HCT116 (cell line): Measurements from ENCODE around the gene ITSN1. TPM values are rescaled to one million over a fixed set of nuclear protein-coding genes. Genes with fewer than 3 reads are reported as not detected.
A peak's percentile ranks its signal among the peaks of the same experiment; 100 is the strongest.

Experiments used
- ATAC-seq: fragments of 200-7000 bp; cut with Tn5 transposase; 2 replicates; pipeline ENCODE4 v1.9.1; 2020; ENCODE audit warnings: mild to moderate bottlenecking, moderate library complexity
- BruUV-seq: library from RNA; stranded (reverse); fragments of 400-500 nt; replicated peaks from 2 replicates; lab custom pipeline; 2021; lab: Mats Ljungman, UMichigan
- CTCF ChIA-PET: fragments of 300-600 bp; sonication (Branson Sonifier 250); formaldehyde crosslinking; loops from one replicate; lab custom pipeline; 2021; ENCODE audit warnings: antibody characterized with exemption; lab: Charles Lee
- POLR2A ChIA-PET: fragments of 300-600, 350-600 bp; sonication (Branson Sonifier 250); formaldehyde crosslinking; loops from one replicate; lab custom pipeline; 2021; ENCODE audit warnings: antibody characterized with exemption; lab: Charles Lee
- RAD21 ChIA-PET, 2 experiments: fragments of 300-600 bp; sonication (Branson Sonifier 250); formaldehyde crosslinking; loops; one replicate each; lab custom pipeline; 2023; ENCODE audit warnings: low total read pairs in 2 of 2; ENCODE audit not compliant: uncharacterized antibody in 2 of 2, unreplicated experiment in 2 of 2, low non-redundant PET in 1 of 2; lab: Charles Lee
- DNase-seq: peaks from one replicate; pipeline ENCODE4 v3.0.0-alpha.2; 2010; ENCODE audit warnings: low read depth, low spot score
- H2AFZ ChIP-seq: fragments of 200-600 bp; shearing (Covaris generic), sonication (generic); 2 replicates; pipeline ENCODE4 v1.6.1; 2017; ENCODE audit warnings: low read depth, mixed run types, mixed read lengths, antibody characterized with exemption, low read length; ENCODE audit not compliant: poor library complexity, severe bottlenecking
- H3K27ac ChIP-seq: 2 replicates; pipeline ENCODE4 v1.5.1; 2012; ENCODE audit warnings: low read depth, low read length
- H3K27me3 ChIP-seq: fragments of 200-600 bp; sonication (generic); 2 replicates; pipeline ENCODE4 v1.6.1; 2016; ENCODE audit warnings: mixed run types, low read length, mixed read lengths; ENCODE audit not compliant: insufficient read depth
- H3K36me3 ChIP-seq, 2 experiments: fragments of 200-500 bp in 1 of 2; fragments of 200-600 bp in 1 of 2; sonication (Bioruptor generic) in 1 of 2; sonication (generic) in 1 of 2; 2 replicates each; pipeline versions ENCODE4 v1.5.1 to v1.6.1; 2014 to 2016; ENCODE audit warnings: low read length in 2 of 2, inconsistent platforms in 1 of 2, mixed read lengths in 1 of 2, mixed run types in 1 of 2; ENCODE audit not compliant: insufficient read depth in 2 of 2, control insufficient read depth in 1 of 2
- H3K4me1 ChIP-seq, 2 experiments: fragments of 200-600 bp in 1 of 2; sonication (generic) in 1 of 2; 2 replicates each; pipeline versions ENCODE4 v1.5.1 to v1.6.1; 2012 to 2017; ENCODE audit warnings: low read length in 2 of 2, inconsistent platforms in 1 of 2, mild to moderate bottlenecking in 1 of 2, mixed read lengths in 1 of 2, mixed run types in 1 of 2, moderate library complexity in 1 of 2; ENCODE audit not compliant: insufficient read depth in 2 of 2, control insufficient read depth in 1 of 2
- H3K4me2 ChIP-seq: fragments of 200-600 bp; sonication (generic); 2 replicates; pipeline ENCODE4 v1.6.1; 2017; ENCODE audit warnings: mixed run types, low read length, mixed read lengths
- H3K4me3 ChIP-seq, 2 experiments: fragments of 200-600 bp in 1 of 2; sonication (generic) in 1 of 2; replicated peaks in 1 of 2; 2 replicates each; pipeline ENCODE4 v1.5.1; 2011 to 2016; ENCODE audit warnings: low read length in 2 of 2, control low read depth in 1 of 2, low read depth in 1 of 2, mild to moderate bottlenecking in 1 of 2, mixed read lengths in 1 of 2, mixed run types in 1 of 2
- H3K79me2 ChIP-seq: fragments of 200-600 bp; sonication (generic); 2 replicates; pipeline ENCODE4 v1.6.1; 2017; ENCODE audit warnings: mild to moderate bottlenecking, mixed run types, low read length, moderate library complexity, mixed read lengths; ENCODE audit not compliant: insufficient read depth
- H3K9ac ChIP-seq: fragments of 200-600 bp; sonication (generic); 2 replicates; pipeline ENCODE4 v1.6.1; 2016; ENCODE audit warnings: low read length, mixed read lengths
- H3K9me2 ChIP-seq: fragments of 200-600 bp; sonication (generic), shearing (Covaris generic); 2 replicates; pipeline ENCODE4 v1.6.1; 2017; ENCODE audit warnings: mixed run types, mild to moderate bottlenecking, moderate library complexity; ENCODE audit not compliant: insufficient read depth
- H3K9me3 ChIP-seq, 2 experiments: fragments of 200-500 bp in 1 of 2; fragments of 200-600 bp in 1 of 2; sonication (Bioruptor generic) in 1 of 2; sonication (generic) in 1 of 2; 2 replicates each; pipeline ENCODE4 v1.6.1; 2014 to 2017; ENCODE audit warnings: low read length in 2 of 2, mixed read lengths in 2 of 2, inconsistent platforms in 1 of 2, low read depth in 1 of 2, mild to moderate bottlenecking in 1 of 2, mixed run types in 1 of 2, moderate library complexity in 1 of 2; ENCODE audit not compliant: control insufficient read depth in 1 of 2, insufficient read depth in 1 of 2
- H4K20me1 ChIP-seq: fragments of 200-600 bp; sonication (generic), shearing (Covaris generic); 2 replicates; pipeline ENCODE4 v1.6.1; 2017; ENCODE audit warnings: mixed run types, mild to moderate bottlenecking, moderate library complexity; ENCODE audit not compliant: insufficient read depth
- ATF3 ChIP-seq: IDR thresholded peaks from 2 replicates; pipeline ENCODE4 v1.6.1; 2012
- CEBPB ChIP-seq: IDR thresholded peaks from 2 replicates; pipeline ENCODE4 v1.6.1; 2012; ENCODE audit warnings: low read depth
- CTCF ChIP-seq, 3 experiments: fragments of 200-600 bp in 1 of 3; sonication (generic) in 1 of 3; IDR thresholded peaks in 2 of 3; conservative IDR thresholded peaks in 1 of 3; 2 replicates each; pipeline ENCODE4 v1.5.1; 2012 to 2017; ENCODE audit warnings: low read depth in 2 of 3, low read length in 2 of 3, antibody characterized with exemption in 1 of 3, borderline replicate concordance in 1 of 3, control low read depth in 1 of 3, mild to moderate bottlenecking in 1 of 3, mixed read lengths in 1 of 3, mixed run types in 1 of 3, moderate library complexity in 1 of 3; ENCODE audit not compliant: insufficient read depth in 1 of 3
- EZH2 ChIP-seq: fragments of 200-600 bp; sonication (generic); IDR thresholded peaks from 2 replicates; pipeline ENCODE4 v1.6.1; 2017; ENCODE audit warnings: antibody characterized with exemption, mixed run types
- FOSL1 ChIP-seq: IDR thresholded peaks from 2 replicates; pipeline ENCODE4 v1.6.1; 2012; ENCODE audit warnings: low read depth
- POLR2A ChIP-seq: IDR thresholded peaks from 2 replicates; pipeline ENCODE4 v1.7.0; 2011; ENCODE audit warnings: borderline replicate concordance; ENCODE audit not compliant: insufficient read depth, insufficient read length; ENCODE audit errors: extremely low read depth
- POLR2AphosphoS5 ChIP-seq: IDR thresholded peaks from 2 replicates; pipeline ENCODE4 v1.6.1; 2011; ENCODE audit warnings: mild to moderate bottlenecking, low read depth, low read length, moderate library complexity
- RAD21 ChIP-seq: IDR thresholded peaks from 2 replicates; pipeline ENCODE4 v1.6.1; 2012; ENCODE audit warnings: low read depth, mild to moderate bottlenecking
- SIN3A ChIP-seq: IDR thresholded peaks from 2 replicates; pipeline ENCODE4 v1.6.1; 2012; ENCODE audit warnings: low read depth
- SP1 ChIP-seq: IDR thresholded peaks from 2 replicates; pipeline ENCODE4 v1.6.1; 2012; ENCODE audit warnings: low read depth
- SRF ChIP-seq: IDR thresholded peaks from 2 replicates; pipeline ENCODE4 v1.6.1; 2012; ENCODE audit warnings: low read depth
- TCF7L2 ChIP-seq: IDR thresholded peaks from 2 replicates; pipeline ENCODE4 v1.7.0; 2011; ENCODE audit warnings: borderline replicate concordance, inconsistent platforms; ENCODE audit not compliant: insufficient read depth, insufficient read length; ENCODE audit errors: extremely low read depth
- YY1 ChIP-seq: IDR thresholded peaks from 2 replicates; pipeline ENCODE4 v1.6.1; 2011; ENCODE audit warnings: low read length, low read depth, moderate library complexity, mild to moderate bottlenecking; ENCODE audit not compliant: insufficient replicate concordance; ENCODE audit errors: extremely low read depth
- ZFX ChIP-seq: fragments of 450-650 bp; IDR thresholded peaks from 2 replicates; pipeline ENCODE4 v1.6.1; 2017
- ZNF274 ChIP-seq: fragments of 200-500 bp; sonication (Bioruptor generic); IDR thresholded peaks from 2 replicates; pipeline ENCODE4 v1.6.1; 2014; ENCODE audit warnings: mild to moderate bottlenecking, low read depth, low read length, inconsistent platforms
- intact Hi-C: fragments of 100-400 bp; cut with micrococcal nuclease; formaldehyde crosslinking; loops from 2 replicates; pipeline ENCODE4 v1.10.0; 2022
- total RNA-seq: library from RNA; stranded (reverse); gene quantifications from one replicate; pipeline ENCODE4 v1.2.1, GENCODE V29; 2021; ENCODE audit not compliant: unreplicated experiment
- TF ChIP-seq, protein P1 (sequence below): IDR thresholded peaks from 2 replicates; pipeline ENCODE4 v1.6.1; 2012; ENCODE audit warnings: low read depth

The ITSN1 gene
- total RNA-seq, 1 experiment from 2014 or later, result 25.8 TPM

DNA sequence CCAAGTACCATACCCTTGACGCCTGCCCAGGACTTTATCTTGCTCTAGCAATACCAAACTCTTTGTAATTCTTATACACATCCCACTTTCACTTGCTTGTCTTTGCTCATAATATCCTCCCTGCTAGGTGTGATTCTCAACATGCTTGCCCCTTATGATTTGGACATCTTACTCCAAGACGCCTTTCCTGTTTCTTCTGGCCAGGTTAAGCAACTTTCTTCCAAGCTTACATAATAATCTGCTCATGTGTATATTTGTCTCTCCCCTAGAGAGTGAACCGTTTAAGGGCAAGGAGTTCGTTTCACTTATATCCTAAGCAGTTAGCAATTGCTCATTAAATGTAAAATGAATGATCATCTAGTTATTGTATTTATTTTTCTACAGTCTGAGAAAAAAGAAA, 22.6 kb upstream of the ITSN1 start:
- Histone ChIP-seq H3K4me1 (no peaks in the 10 kb centered on the region), H2AFZ (no peak overlapping the region), H3K9me2 (no peaks in the 10 kb centered on the region)
- RAD21 ChIA-PET, result no interaction called here
- TSS peak; percentile 13 for BruUV-seq
- POLR2A ChIA-PET, result no interaction called here
- TF ChIP-seq CTCF (IDR thresholded peaks at IDR 0.05 in 2 of 3, conservative IDR thresholded peaks at IDR 0.05 in 1 of 3; ENCODE audit: borderline replicate concordance in 1 of 3, insufficient read depth in 1 of 3, low read depth in 2 of 3, low read length in 2 of 3) (no peak), CEBPB (no peak), SRF (no peak), POLR2A (no peak)
- TF ChIP-seq, all 23 proteins: peak for 0
- no peaks in the 10 kb centered on the region for H3K27me3 ChIP-seq
- intact Hi-C loops, result no loop called here
- H3K4me3 ChIP-seq, result no peak overlapping the region
- no peak overlapping the region for H3K27ac ChIP-seq
- no peak overlapping the region for H3K9ac ChIP-seq
- H3K79me2 ChIP-seq, result no peaks in the 10 kb centered on the region
- no peak for DNase-seq
- no peaks in the 10 kb centered on the region for H4K20me1 ChIP-seq
- H3K36me3 ChIP-seq, result peaks cover 0 to 9% of the 10 kb centered on the region in 2 experiments; a peak in 3 of 4 replicates
- ATAC-seq, result no peak
- no peak overlapping the region for H3K4me2 ChIP-seq
- CTCF ChIA-PET, result interaction anchor here (3.2 kb wide), 1 partner anchor 14 kb away, joined by 25 read pairs; no protein-coding TSS in a partner anchor
- H3K9me3 ChIP-seq, result no peaks in the 10 kb centered on the region

GRCh38 chr21:33622253-33622652, 20.0 kb upstream of the ITSN1 start:
- Histone ChIP-seq H3K27me3 (no peaks in the 10 kb centered on the region), H3K27ac (no peak overlapping the region), H3K79me2 (no peaks in the 10 kb centered on the region), H3K4me3 (no peak overlapping the region), H3K36me3 (peaks cover 0 to 9% of the 10 kb centered on the region in 2 experiments; a peak in 2 of 4 replicates), H3K4me2 (no peak overlapping the region), H3K9me2 (no peaks in the 10 kb centered on the region), H3K4me1 (no peaks in the 10 kb centered on the region), H4K20me1 (no peaks in the 10 kb centered on the region), H3K9ac (no peak overlapping the region), H2AFZ (no peak overlapping the region), H3K9me3 (no peaks in the 10 kb centered on the region)
- ATAC-seq (no peak), DNase-seq (no peak)
- ChIA-PET CTCF (interaction anchor here (3.2 kb wide), 1 partner anchor 16 kb away, joined by 25 read pairs; no protein-coding TSS in a partner anchor), RAD21 (no interaction called here), POLR2A (no interaction called here)
- intact Hi-C loops, result no loop called here
- BruUV-seq, result no TSS peak
- TF ChIP-seq ZFX (no peak), CEBPB (no peak), POLR2A (no peak), TCF7L2 (no peak), FOSL1 (no peak), EZH2 (no peak), RAD21 (no peak), ATF3 (no peak), SIN3A (no peak), ZNF274 (no peak), YY1 (no peak), SP1 (no peak), POLR2AphosphoS5 (no peak)
- TF ChIP-seq, protein P1, sequence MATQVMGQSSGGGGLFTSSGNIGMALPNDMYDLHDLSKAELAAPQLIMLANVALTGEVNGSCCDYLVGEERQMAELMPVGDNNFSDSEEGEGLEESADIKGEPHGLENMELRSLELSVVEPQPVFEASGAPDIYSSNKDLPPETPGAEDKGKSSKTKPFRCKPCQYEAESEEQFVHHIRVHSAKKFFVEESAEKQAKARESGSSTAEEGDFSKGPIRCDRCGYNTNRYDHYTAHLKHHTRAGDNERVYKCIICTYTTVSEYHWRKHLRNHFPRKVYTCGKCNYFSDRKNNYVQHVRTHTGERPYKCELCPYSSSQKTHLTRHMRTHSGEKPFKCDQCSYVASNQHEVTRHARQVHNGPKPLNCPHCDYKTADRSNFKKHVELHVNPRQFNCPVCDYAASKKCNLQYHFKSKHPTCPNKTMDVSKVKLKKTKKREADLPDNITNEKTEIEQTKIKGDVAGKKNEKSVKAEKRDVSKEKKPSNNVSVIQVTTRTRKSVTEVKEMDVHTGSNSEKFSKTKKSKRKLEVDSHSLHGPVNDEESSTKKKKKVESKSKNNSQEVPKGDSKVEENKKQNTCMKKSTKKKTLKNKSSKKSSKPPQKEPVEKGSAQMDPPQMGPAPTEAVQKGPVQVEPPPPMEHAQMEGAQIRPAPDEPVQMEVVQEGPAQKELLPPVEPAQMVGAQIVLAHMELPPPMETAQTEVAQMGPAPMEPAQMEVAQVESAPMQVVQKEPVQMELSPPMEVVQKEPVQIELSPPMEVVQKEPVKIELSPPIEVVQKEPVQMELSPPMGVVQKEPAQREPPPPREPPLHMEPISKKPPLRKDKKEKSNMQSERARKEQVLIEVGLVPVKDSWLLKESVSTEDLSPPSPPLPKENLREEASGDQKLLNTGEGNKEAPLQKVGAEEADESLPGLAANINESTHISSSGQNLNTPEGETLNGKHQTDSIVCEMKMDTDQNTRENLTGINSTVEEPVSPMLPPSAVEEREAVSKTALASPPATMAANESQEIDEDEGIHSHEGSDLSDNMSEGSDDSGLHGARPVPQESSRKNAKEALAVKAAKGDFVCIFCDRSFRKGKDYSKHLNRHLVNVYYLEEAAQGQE, result no peak
